ENCODE results near the gene TCP10L. TPM values are rescaled to one million over a fixed set of nuclear protein-coding genes. Genes with fewer than 3 reads are reported as not detected.
"Not testable (repeated sequence)": the region's sequence is repeated elsewhere in the genome, so short reads cannot be mapped to it uniquely, and the experiment has no call there.

Gene TCP10L
- 1 to 10 TPM in 1 of 3 donors, under 1 TPM in 2; 0.14 to 1.1 (median 0.66) TPM for total RNA-seq

DNA sequence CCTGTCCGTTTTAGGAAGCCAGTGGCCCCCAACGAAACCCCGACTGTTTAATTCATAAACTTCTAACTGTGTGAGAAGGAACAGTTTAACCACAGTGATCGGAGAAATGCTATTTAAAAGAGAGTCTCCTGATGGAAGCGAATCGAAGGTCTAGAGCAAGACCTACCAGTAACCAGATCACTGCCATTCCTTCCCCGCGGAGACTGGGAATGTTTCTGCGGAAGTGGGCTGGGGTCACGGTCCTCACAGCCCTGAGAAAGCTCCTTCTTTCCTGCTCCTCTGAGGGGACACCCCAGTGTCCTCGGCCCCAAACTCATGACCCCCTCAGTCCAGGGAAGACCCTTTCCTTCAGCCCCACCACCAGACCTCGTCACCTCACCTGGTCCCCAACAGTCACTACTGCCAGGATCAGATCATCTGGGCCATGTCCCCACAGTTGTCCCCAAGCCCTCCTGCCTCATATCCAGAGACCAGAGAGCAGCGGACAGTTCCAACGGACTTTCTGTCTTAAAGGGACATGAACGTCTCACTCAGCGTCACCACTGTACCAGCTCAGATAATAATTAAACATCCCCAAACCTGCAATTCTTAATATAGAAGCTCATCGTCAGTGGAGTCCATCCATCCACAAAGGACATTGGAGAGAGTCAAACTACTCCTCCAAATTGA, at the start of gene TCP10L:
TCP10L (minus strand) TSS at position 482 of the 669 bp plus-strand sequence. CDS start 1,219 bp downstream, outside the sequence.
- Mint-ChIP-seq H3K9me3 (no peaks in the 10 kb centered on the region), H3K27me3 (ENCODE audit: low read depth) (peaks cover 1% of the 10 kb centered on the region), H3K4me3 (no peak within 1 kb of the TSS), H3K36me3 (ENCODE audit: insufficient read depth) (no peaks in the 10 kb centered on the region), H3K4me1 (ENCODE audit: low read depth) (no peaks in the 10 kb centered on the region)
- DNase-seq (no peak), ATAC-seq (no peak)

DNA sequence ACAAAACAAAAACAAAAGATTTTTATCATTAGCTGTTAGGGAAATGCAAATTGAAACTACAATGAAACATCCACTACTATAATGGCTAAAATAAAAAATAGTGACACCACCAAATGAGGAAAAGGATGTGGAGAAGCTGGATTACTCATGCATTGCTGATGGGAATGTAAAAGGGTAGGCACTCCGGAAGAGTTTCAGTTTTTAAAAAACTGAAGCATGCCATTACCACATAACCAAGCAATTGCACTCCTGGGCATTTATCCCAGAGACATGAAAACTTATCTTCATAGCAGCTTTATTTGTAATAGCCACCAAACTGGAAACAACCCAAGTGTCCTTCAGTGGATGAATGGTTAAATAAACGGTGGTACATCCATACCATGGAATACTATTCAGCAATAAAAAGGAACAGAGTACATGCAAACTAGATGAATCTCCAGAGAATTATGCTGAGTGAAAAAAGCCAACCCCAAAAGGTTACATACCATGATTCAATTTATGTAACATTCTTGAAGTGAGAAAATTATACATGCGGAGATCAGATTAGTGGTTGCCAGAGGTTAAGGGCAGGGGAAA, 41.4 kb upstream of the TCP10L start:
- ATAC-seq (no peak), DNase-seq (no peak)
- no peaks in the 10 kb centered on the region for H3K27me3 Mint-ChIP-seq (ENCODE audit: low read depth)
- peaks cover 3% of the 10 kb centered on the region for H3K4me1 Mint-ChIP-seq (ENCODE audit: low read depth)
- peaks cover 12% of the 10 kb centered on the region for H3K36me3 Mint-ChIP-seq (ENCODE audit: insufficient read depth)
- no peak overlapping the region for H3K4me3 Mint-ChIP-seq
- peaks cover 4% of the 10 kb centered on the region for H3K9me3 Mint-ChIP-seq

DNA sequence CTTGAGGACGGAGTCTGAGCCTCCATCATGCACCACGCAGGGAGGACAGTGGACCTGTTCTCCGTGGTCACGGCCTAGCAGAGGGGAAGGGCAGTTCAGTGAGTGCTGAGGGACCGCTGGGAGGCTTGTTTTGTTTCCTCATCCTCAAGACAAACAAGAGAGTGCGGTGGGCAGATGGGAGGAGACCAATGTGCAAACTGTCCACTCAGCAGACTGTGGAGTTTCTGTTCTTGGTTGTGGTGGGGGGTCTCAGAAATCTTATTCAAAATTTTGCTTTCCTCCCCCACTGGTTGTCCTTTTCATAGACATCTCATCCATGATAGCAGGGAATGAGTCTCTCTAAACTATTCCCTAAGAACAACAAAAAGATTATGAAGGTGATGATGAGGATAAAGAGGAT, 32.9 kb upstream of the TCP10L start:
- H3K9me3 Mint-ChIP-seq; H3K4me3 Mint-ChIP-seq; H3K36me3 Mint-ChIP-seq (ENCODE audit: insufficient read depth); ATAC-seq; DNase-seq; H3K4me1 Mint-ChIP-seq (ENCODE audit: low read depth): not testable (repeated sequence)
- H3K27me3 Mint-ChIP-seq (ENCODE audit: low read depth): peaks cover 18% of the 10 kb centered on the region

DNA sequence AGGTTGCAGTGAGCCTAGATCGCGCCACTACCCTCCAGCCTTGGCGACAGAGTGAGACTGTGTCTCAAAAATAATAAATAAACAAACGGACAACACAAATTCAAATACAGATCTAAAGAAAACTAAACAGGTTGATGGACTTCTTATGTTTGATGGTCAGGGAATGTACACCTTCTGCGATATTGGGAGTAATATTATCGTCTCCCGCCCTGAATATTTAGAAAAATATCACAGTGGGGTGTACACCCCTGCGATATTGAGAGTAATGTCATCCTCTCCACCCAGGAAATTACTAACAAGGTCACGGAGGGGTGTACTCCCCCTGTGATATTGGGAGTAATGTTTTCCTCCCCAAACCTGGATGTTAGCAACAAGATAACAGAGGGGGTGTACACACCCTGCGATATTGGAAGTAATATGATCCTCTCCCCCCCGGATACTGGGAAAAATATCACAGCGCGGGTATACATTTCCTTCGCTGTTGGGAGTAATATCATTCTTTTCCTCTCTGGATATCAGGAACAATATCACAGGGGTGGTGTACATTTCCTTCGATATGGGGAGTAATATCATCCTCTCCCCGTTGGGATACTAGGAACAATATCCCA, 28.2 kb upstream of the TCP10L start:
- H3K4me3 Mint-ChIP-seq: peak overlapping the region; percentile 98
- no peaks in the 10 kb centered on the region for H3K9me3 Mint-ChIP-seq
- no peak for ATAC-seq
- peaks cover 8% of the 10 kb centered on the region for H3K36me3 Mint-ChIP-seq (ENCODE audit: insufficient read depth)
- DNase-seq: no peak
- H3K27me3 Mint-ChIP-seq (ENCODE audit: low read depth): peaks cover 4% of the 10 kb centered on the region
- peaks cover 18% of the 10 kb centered on the region for H3K4me1 Mint-ChIP-seq (ENCODE audit: low read depth)

GRCh38 chr21:32612999-32613337, 27.6 kb upstream of the TCP10L start:
- H3K4me1 Mint-ChIP-seq (ENCODE audit: low read depth): peaks cover 18% of the 10 kb centered on the region
- peaks cover 1% of the 10 kb centered on the region for H3K27me3 Mint-ChIP-seq (ENCODE audit: low read depth)
- H3K36me3 Mint-ChIP-seq (ENCODE audit: insufficient read depth): peaks cover 8% of the 10 kb centered on the region
- DNase-seq: no peak
- no peaks in the 10 kb centered on the region for H3K9me3 Mint-ChIP-seq
- ATAC-seq: peak; percentile 8 to 9
- peak overlapping the region; percentile 98 for H3K4me3 Mint-ChIP-seq

- DNase-seq (peak; percentile 76), ATAC-seq (peak; percentile 89 to 92)
- H3K4me3 Mint-ChIP-seq: peak within 1 kb of the TSS; percentile 98
- peaks cover 18% of the 10 kb centered on the region for H3K4me1 Mint-ChIP-seq (ENCODE audit: low read depth)
- H3K36me3 Mint-ChIP-seq (ENCODE audit: insufficient read depth): peaks cover 8% of the 10 kb centered on the region
- H3K27me3 Mint-ChIP-seq (ENCODE audit: low read depth): no peaks in the 10 kb centered on the region
- no peaks in the 10 kb centered on the region for H3K9me3 Mint-ChIP-seq
Observed at GRCh38 chr21:32612075-32612998, 27.0 kb upstream of the TCP10L start, which contains the start of gene CFAP298. Gene CFAP298 (minus strand): TSS chr21:32612377. CDS start chr21:32612243, 134 bp downstream.

DNA sequence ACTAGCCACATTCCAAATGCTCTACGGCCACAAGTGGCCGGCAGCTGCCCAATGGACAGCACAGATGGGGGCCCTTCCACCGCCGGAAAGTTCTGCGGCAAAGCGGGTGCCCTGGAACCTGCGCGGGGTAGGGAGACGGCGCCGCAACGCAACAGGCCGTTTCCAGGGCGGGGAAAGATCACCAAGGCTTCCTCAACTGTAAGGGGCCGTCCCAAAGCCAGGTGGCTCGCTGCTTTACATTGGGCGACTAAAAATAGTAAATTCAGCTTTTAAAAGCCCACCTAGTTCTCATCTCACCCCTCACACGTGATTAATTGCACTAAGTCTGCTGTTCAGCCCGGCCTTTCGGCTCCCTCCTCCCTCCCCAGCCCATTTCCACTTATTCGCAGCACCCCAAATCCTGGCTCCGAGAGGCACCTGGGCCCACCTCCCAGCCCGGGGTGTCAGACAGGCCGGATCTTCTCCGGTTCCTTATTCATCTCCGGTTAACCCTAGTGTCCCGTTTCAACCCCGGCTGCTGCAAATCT, 26.2 kb upstream of the TCP10L start:
- H3K4me1 Mint-ChIP-seq (ENCODE audit: low read depth): peaks cover 18% of the 10 kb centered on the region
- H3K9me3 Mint-ChIP-seq: no peaks in the 10 kb centered on the region
- DNase-seq (peak; percentile 12), ATAC-seq (peak; percentile 16 to 19)
- H3K36me3 Mint-ChIP-seq (ENCODE audit: insufficient read depth): peaks cover 13% of the 10 kb centered on the region
- peak overlapping the region; percentile 98 for H3K4me3 Mint-ChIP-seq
- no peaks in the 10 kb centered on the region for H3K27me3 Mint-ChIP-seq (ENCODE audit: low read depth)

DNA sequence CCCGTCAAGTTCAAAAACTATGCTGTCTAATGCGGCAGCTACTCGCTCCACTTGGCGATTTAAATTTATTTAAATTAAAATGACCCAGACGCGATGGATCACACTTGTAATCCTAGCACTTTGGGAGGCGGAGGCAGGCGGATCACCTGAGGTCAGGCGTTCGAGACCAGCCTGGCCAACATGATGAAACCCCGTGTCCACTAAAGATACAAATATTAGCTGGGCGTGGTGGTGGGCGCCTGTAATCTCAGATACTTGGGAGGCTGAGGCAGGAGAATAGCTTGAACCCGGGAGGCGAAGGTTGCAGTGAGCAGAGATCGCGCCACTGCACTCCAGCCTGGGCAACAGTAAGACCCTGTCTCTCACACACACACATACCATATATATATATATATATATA, 25.6 kb upstream of the TCP10L start:
- Mint-ChIP-seq H3K36me3 (ENCODE audit: insufficient read depth) (peaks cover 17% of the 10 kb centered on the region), H3K4me3 (peak overlapping the region; percentile 64), H3K4me1 (ENCODE audit: low read depth) (peaks cover 18% of the 10 kb centered on the region)
- not testable (repeated sequence) for DNase-seq; H3K27me3 Mint-ChIP-seq (ENCODE audit: low read depth); H3K9me3 Mint-ChIP-seq; ATAC-seq

DNA sequence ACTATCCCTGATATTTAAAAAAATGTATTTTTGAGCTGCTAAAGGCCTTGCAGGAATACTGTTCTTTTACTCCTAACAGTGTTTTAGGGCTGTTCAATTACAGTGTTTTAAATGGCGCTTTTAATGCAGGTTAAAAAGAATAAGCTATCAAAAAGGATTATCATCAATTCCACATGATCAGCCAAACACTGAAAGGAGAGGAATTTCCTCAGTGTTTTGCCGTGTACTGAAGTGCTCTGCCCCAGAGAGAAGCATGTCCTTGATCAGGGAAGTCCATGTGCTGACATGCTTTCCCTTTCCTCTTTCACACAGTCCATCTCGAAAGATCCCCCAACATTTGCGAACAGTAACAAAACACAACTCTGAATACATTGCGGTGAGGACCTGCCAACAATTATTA, 23.5 kb upstream of the TCP10L start:
- no peak overlapping the region for H3K4me3 Mint-ChIP-seq
- peaks cover 30% of the 10 kb centered on the region for H3K36me3 Mint-ChIP-seq (ENCODE audit: insufficient read depth)
- H3K9me3 Mint-ChIP-seq: no peaks in the 10 kb centered on the region
- ATAC-seq: no peak
- peaks cover 18% of the 10 kb centered on the region for H3K4me1 Mint-ChIP-seq (ENCODE audit: low read depth)
- H3K27me3 Mint-ChIP-seq (ENCODE audit: low read depth): no peaks in the 10 kb centered on the region
- DNase-seq: no peak

DNA sequence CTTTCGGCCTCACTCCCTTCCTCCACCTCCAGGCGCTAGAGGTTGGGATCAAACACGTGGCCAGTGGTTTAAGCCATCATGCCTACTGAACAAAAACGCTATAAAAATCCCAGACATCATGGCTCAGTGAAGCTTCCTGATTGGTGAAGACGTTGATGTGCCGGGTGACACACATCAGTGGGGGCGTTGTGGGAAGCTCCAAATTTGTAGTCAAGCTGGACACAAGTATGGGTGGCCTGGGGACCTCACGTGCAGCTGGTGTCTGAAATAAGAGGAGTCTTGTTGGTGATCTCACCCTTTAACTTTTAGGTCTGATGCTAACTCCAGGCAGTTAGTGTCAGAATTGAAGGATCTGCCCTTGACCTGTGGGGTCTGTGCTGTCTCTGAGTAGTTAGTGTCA, 20.1 kb upstream of the TCP10L start:
- ATAC-seq (no peak), DNase-seq (no peak)
- Mint-ChIP-seq H3K9me3 (no peaks in the 10 kb centered on the region), H3K36me3 (ENCODE audit: insufficient read depth) (peaks cover 47% of the 10 kb centered on the region), H3K4me1 (ENCODE audit: low read depth) (peaks cover 9% of the 10 kb centered on the region), H3K27me3 (ENCODE audit: low read depth) (no peaks in the 10 kb centered on the region), H3K4me3 (no peak overlapping the region)

- Mint-ChIP-seq H3K4me1 (ENCODE audit: low read depth) (peaks cover 3% of the 10 kb centered on the region), H3K9me3 (no peaks in the 10 kb centered on the region), H3K36me3 (ENCODE audit: insufficient read depth) (peaks cover 45% of the 10 kb centered on the region), H3K27me3 (ENCODE audit: low read depth) (no peaks in the 10 kb centered on the region), H3K4me3 (no peak overlapping the region)
- no peak for ATAC-seq
- DNase-seq: no peak
Observed at GRCh38 chr21:32604464-32604863, 19.1 kb upstream of the TCP10L start.

DNA sequence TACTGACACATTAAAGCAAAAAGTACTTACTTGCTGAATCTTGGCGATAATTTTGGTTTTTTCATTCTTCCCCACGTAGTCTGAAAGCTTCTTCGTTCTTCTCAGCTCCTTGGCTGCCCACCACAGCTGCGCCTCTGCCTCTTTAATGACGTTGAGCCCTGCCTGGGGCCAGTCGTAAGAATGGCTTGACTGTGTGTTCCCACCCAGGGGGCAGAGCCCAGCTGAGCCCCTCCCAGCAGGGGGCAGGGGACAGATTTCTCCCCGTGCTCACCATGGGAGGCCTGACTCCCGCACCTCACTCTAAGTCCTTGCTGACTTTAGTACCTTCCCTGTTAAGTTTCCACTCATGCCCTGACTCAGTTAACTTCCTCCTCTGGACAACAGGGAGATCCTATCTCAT, 17.8 kb upstream of the TCP10L start:
- H3K27me3 Mint-ChIP-seq (ENCODE audit: low read depth): no peaks in the 10 kb centered on the region
- no peaks in the 10 kb centered on the region for H3K9me3 Mint-ChIP-seq
- DNase-seq: no peak
- H3K4me1 Mint-ChIP-seq (ENCODE audit: low read depth): no peaks in the 10 kb centered on the region
- H3K36me3 Mint-ChIP-seq (ENCODE audit: insufficient read depth): peaks cover 44% of the 10 kb centered on the region
- no peak overlapping the region for H3K4me3 Mint-ChIP-seq
- ATAC-seq: no peak

DNA sequence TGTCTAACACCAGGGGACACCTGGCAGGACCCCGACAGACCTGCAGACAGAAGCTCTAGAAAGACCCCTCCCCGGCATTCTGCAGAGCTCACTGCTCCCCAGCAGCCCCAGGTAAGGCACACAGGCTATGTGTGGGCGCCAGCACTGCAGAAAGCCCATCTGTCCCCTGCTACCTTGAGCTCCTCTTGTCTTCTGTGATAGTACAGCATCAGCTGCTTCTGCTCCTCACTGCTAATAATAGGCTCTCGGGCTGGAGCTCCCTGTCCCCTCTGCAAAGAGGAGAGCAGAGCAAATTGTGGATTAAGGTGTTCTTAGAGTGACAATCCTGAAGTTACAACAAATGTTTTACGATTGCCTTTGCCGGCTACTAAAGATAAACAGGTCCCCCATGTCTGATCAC, 16.8 kb upstream of the TCP10L start:
- Mint-ChIP-seq H3K9me3 (no peaks in the 10 kb centered on the region), H3K27me3 (ENCODE audit: low read depth) (no peaks in the 10 kb centered on the region), H3K4me1 (ENCODE audit: low read depth) (no peaks in the 10 kb centered on the region), H3K36me3 (ENCODE audit: insufficient read depth) (peaks cover 44% of the 10 kb centered on the region), H3K4me3 (no peak overlapping the region)
- DNase-seq: no peak
- ATAC-seq: no peak

GRCh38 chr21:32599526-32599925, 14.2 kb upstream of the TCP10L start:
- ATAC-seq: no peak
- Mint-ChIP-seq H3K4me3 (no peak overlapping the region), H3K27me3 (ENCODE audit: low read depth) (no peaks in the 10 kb centered on the region), H3K4me1 (ENCODE audit: low read depth) (peaks cover 1% of the 10 kb centered on the region), H3K9me3 (no peaks in the 10 kb centered on the region), H3K36me3 (ENCODE audit: insufficient read depth) (peaks cover 27% of the 10 kb centered on the region)
- DNase-seq: no peak

All from activated T-cell treated with anti-CD3 and anti-CD28 coated beads, Interleukin-2, amount 50 U/mL, for 4 hours (primary cell).